Measurements from ENCODE around the gene STARD13. TPM values are rescaled to one million over a fixed set of nuclear protein-coding genes. Genes with fewer than 3 reads are reported as not detected.
A peak's percentile ranks its signal among the peaks of the same experiment; 100 is the strongest.

The STARD13 gene
- total RNA-seq, 6 experiments from 2014 or later = 27.9 to 38.3 (median 34.5) TPM

GRCh38 chr13:33184112-33184490, 101.5 kb downstream of the STARD13 start:
- Mint-ChIP-seq H3K4me1 (ENCODE audit: low read depth) (peaks cover 99% of the 10 kb centered on the region), H3K27me3 (ENCODE audit: insufficient read depth) (no peaks in the 10 kb centered on the region; the same call in 1 of the 2 replicates), H3K36me3 (ENCODE audit: low read depth) (peaks cover 71% of the 10 kb centered on the region), H3K9me3 (no peaks in the 10 kb centered on the region), H3K4me3 (0 out of 2 replicates have a peak overlapping the region, but pooled peaks have one; percentile 11), H3K27ac (peak overlapping the region; percentile 89)
- no peak for DNase-seq
- TF ChIP-seq CTCF (IDR thresholded peaks at IDR 0.05) = no peak

- H3K9me3 Mint-ChIP-seq = no peaks in the 10 kb centered on the region
- H3K4me3 Mint-ChIP-seq = no peak overlapping the region
- H3K27ac Mint-ChIP-seq = peak overlapping the region; percentile 89
- peaks cover 74% of the 10 kb centered on the region for H3K36me3 Mint-ChIP-seq (ENCODE audit: low read depth)
- peaks cover 98% of the 10 kb centered on the region for H3K4me1 Mint-ChIP-seq (ENCODE audit: low read depth)
- peak; percentile 50 for DNase-seq
- TF ChIP-seq CTCF (IDR thresholded peaks at IDR 0.05) = no peak
- no peaks in the 10 kb centered on the region; the same call in 1 of the 2 replicates for H3K27me3 Mint-ChIP-seq (ENCODE audit: insufficient read depth)
Observed at GRCh38 chr13:33183431-33184111, 102.0 kb downstream of the STARD13 start.

GRCh38 chr13:33182729-33183128, 102.8 kb downstream of the STARD13 start:
- Mint-ChIP-seq H3K4me3 (no peak overlapping the region), H3K9me3 (no peaks in the 10 kb centered on the region), H3K4me1 (ENCODE audit: low read depth) (peaks cover 96% of the 10 kb centered on the region), H3K36me3 (ENCODE audit: low read depth) (peaks cover 68% of the 10 kb centered on the region), H3K27ac (peak overlapping the region; percentile 89), H3K27me3 (ENCODE audit: insufficient read depth) (no peaks in the 10 kb centered on the region; the same call in 1 of the 2 replicates)
- DNase-seq = no peak
- no peak for TF ChIP-seq CTCF (IDR thresholded peaks at IDR 0.05)

GRCh38 chr13:33181264-33181663, 104.3 kb downstream of the STARD13 start:
- Mint-ChIP-seq H3K4me3 (no peak overlapping the region), H3K36me3 (ENCODE audit: low read depth) (peaks cover 59% of the 10 kb centered on the region), H3K4me1 (ENCODE audit: low read depth) (peaks cover 94% of the 10 kb centered on the region), H3K9me3 (no peaks in the 10 kb centered on the region), H3K27ac (no peak overlapping the region), H3K27me3 (ENCODE audit: insufficient read depth) (no peaks in the 10 kb centered on the region; the same call in 1 of the 2 replicates)
- no peak for DNase-seq
- TF ChIP-seq CTCF (IDR thresholded peaks at IDR 0.05) = no peak

- peaks cover 52% of the 10 kb centered on the region for H3K36me3 Mint-ChIP-seq (ENCODE audit: low read depth)
- H3K27me3 Mint-ChIP-seq (ENCODE audit: insufficient read depth) = no peaks in the 10 kb centered on the region; the same call in 1 of the 2 replicates
- H3K9me3 Mint-ChIP-seq = no peaks in the 10 kb centered on the region
- no peak for DNase-seq
- no peak overlapping the region for H3K4me3 Mint-ChIP-seq
- 0 out of 2 replicates have a peak overlapping the region, but pooled peaks have one; percentile 1 for H3K27ac Mint-ChIP-seq
- H3K4me1 Mint-ChIP-seq (ENCODE audit: low read depth) = peaks cover 93% of the 10 kb centered on the region
- no peak for TF ChIP-seq CTCF (IDR thresholded peaks at IDR 0.05)
Observed at GRCh38 chr13:33180122-33180804, 105.3 kb downstream of the STARD13 start.
